ENCODE data around the gene RYK. TPM values are rescaled to one million over a fixed set of nuclear protein-coding genes. Genes with fewer than 3 reads are reported as not detected.

Gene RYK
- total and polyA plus RNA-seq, 2 experiments from 2014 or later, result 24.9 to 94.8 TPM

GRCh38 chr3:134239538-134239937 is 11.1 kb downstream of the RYK start:
- Mint-ChIP-seq H3K4me3 (no peak overlapping the region), H3K36me3 (ENCODE audit: low read depth) (no peaks in the 10 kb centered on the region), H3K27me3 (ENCODE audit: insufficient read depth, low read depth, poor library complexity) (peaks cover 6% of the 10 kb centered on the region), H3K4me1 (peaks cover 62% of the 10 kb centered on the region), H3K27ac (no peak overlapping the region), H3K9me3 (no peaks in the 10 kb centered on the region)
- Histone ChIP-seq H3K4me3 (no peak overlapping the region), H3K27ac (ENCODE audit: low read depth) (no peak overlapping the region), H2AFZ (no peak overlapping the region), H3F3A (replicated peaks; ENCODE audit: low read depth) (no peaks in the 10 kb centered on the region), H3K4me2 (no peak overlapping the region), H3K79me2 (replicated peaks; ENCODE audit: insufficient read depth) (peaks cover 100% of the 10 kb centered on the region), H3K27me3 (ENCODE audit: insufficient read depth) (no peaks in the 10 kb centered on the region), H3K9me2 (ENCODE audit: insufficient read depth) (no peaks in the 10 kb centered on the region), H3K4me1 (ENCODE audit: insufficient read depth) (peaks cover 50% of the 10 kb centered on the region), H4K20me1 (replicated peaks; ENCODE audit: insufficient read depth) (peaks cover 65% of the 10 kb centered on the region), H3K36me3 (ENCODE audit: insufficient read depth) (no peaks in the 10 kb centered on the region)
- TF ChIP-seq ETS1 (IDR thresholded peaks at IDR 0.05), result no peak
- TF ChIP-seq REST (IDR thresholded peaks at IDR 0.05; ENCODE audit: unreplicated experiment), result no peak
- DNase-seq (ENCODE audit: low spot score) (no peak), ATAC-seq (no peak)

- H3K36me3 Mint-ChIP-seq (ENCODE audit: low read depth), result no peaks in the 10 kb centered on the region
- Histone ChIP-seq H3K36me3 (ENCODE audit: insufficient read depth) (no peaks in the 10 kb centered on the region), H3K79me2 (replicated peaks; ENCODE audit: insufficient read depth) (peaks cover 100% of the 10 kb centered on the region), H4K20me1 (replicated peaks; ENCODE audit: insufficient read depth) (peaks cover 61% of the 10 kb centered on the region), H3K27me3 (ENCODE audit: insufficient read depth) (no peaks in the 10 kb centered on the region), H3K9me2 (ENCODE audit: insufficient read depth) (no peaks in the 10 kb centered on the region), H3K4me3 (no peak overlapping the region), H2AFZ (no peak overlapping the region), H3F3A (replicated peaks; ENCODE audit: low read depth) (no peaks in the 10 kb centered on the region), H3K4me1 (ENCODE audit: insufficient read depth) (peaks cover 33% of the 10 kb centered on the region), H3K27ac (ENCODE audit: low read depth) (no peak overlapping the region), H3K4me2 (no peak overlapping the region; the same call in 1 of the 2 replicates)
- no peaks in the 10 kb centered on the region for H3K9me3 Mint-ChIP-seq
- no peak overlapping the region for H3K27ac Mint-ChIP-seq
- ATAC-seq, result no peak
- H3K27me3 Mint-ChIP-seq (ENCODE audit: insufficient read depth, low read depth, poor library complexity), result peaks cover 1% of the 10 kb centered on the region
- no peak overlapping the region for H3K4me3 Mint-ChIP-seq
- peaks cover 42% of the 10 kb centered on the region for H3K4me1 Mint-ChIP-seq
- no peak for DNase-seq (ENCODE audit: low spot score)
- no peak for TF ChIP-seq JUNB (IDR thresholded peaks at IDR 0.05; ENCODE audit: unreplicated experiment)
- no peak for TF ChIP-seq CREB1 (CRISPR knock-in tag; IDR thresholded peaks at IDR 0.05; ENCODE audit: low read depth)
- TF ChIP-seq REST (IDR thresholded peaks at IDR 0.05; ENCODE audit: unreplicated experiment), result no peak
- TF ChIP-seq EZH2 (IDR thresholded peaks at IDR 0.05; ENCODE audit: low read depth, unreplicated experiment), result no peak
- TF ChIP-seq CTCF (conservative IDR thresholded peaks at IDR 0.05; ENCODE audit: low read depth in 2 of 2), result no peak
- TF ChIP-seq NANOG (IDR thresholded peaks at IDR 0.05; ENCODE audit: borderline replicate concordance), result no peak
- no peak for TF ChIP-seq POLR2AphosphoS5 (IDR thresholded peaks at IDR 0.05; ENCODE audit: low read depth)
- TF ChIP-seq ZNF331 (CRISPR knock-in tag; IDR thresholded peaks at IDR 0.05; ENCODE audit: low read depth), result no peak
- TF ChIP-seq EZH2phosphoT487 (IDR thresholded peaks at IDR 0.05; ENCODE audit: unreplicated experiment), result no peak
Measured at GRCh38 chr3:134237454-134238145, 13.1 kb downstream of the RYK start.
